OCI-LY3 (cell line): ENCODE data around the gene IL1A.

Experiments used
- H2AFZ ChIP-seq: fragments of 200-600, 300-600 bp; shearing (Covaris generic); 2 replicates; pipeline ENCODE4 v1.6.0; 2014; ENCODE audit warnings: antibody characterized with exemption, low read depth, low read length
- H3K27ac ChIP-seq: fragments of 200-600, 300-600 bp; sonication (generic); 2 replicates; pipeline ENCODE4 v1.5.1; 2014; ENCODE audit warnings: mild to moderate bottlenecking, low read length, moderate library complexity, mixed read lengths
- H3K27me3 ChIP-seq: fragments of 200-600, 300-600 bp; sonication (generic); 2 replicates; pipeline ENCODE4 v1.6.1; 2014; ENCODE audit warnings: low read depth, low read length, mixed read lengths
- H3K36me3 ChIP-seq: fragments of 200-600, 300-600 bp; sonication (generic); replicated peaks from 2 replicates; pipeline ENCODE3; 2014; ENCODE audit warnings: low read depth, low read length, mixed read lengths
- H3K4me1 ChIP-seq: fragments of 300-600, 200-600 bp; sonication (generic); 2 replicates; pipeline ENCODE4 v1.6.1; 2014; ENCODE audit warnings: low read length, mixed read lengths
- H3K4me2 ChIP-seq: fragments of 200-600, 300-600 bp; sonication (generic); 2 replicates; pipeline ENCODE4 v1.6.1; 2014; ENCODE audit warnings: low read length, mixed read lengths
- H3K4me3 ChIP-seq: fragments of 300-600, 200-600 bp; sonication (generic); 2 replicates; pipeline ENCODE4 v1.5.1; 2014; ENCODE audit warnings: antibody characterized with exemption, mild to moderate bottlenecking, low read length, moderate library complexity
- H3K79me2 ChIP-seq: fragments of 300-600, 200-600 bp; shearing (Covaris generic); 2 replicates; pipeline ENCODE4 v1.6.1; 2014; ENCODE audit warnings: mild to moderate bottlenecking, low read length, mixed read lengths
- H3K9ac ChIP-seq: fragments of 300-600, 200-600 bp; shearing (Covaris generic); 2 replicates; pipeline ENCODE4 v1.6.0; 2014; ENCODE audit warnings: mild to moderate bottlenecking, low read length, moderate library complexity
- H3K9me3 ChIP-seq: fragments of 200-600, 300-600 bp; shearing (Covaris generic); 2 replicates; pipeline ENCODE4 v1.6.1; 2014; ENCODE audit warnings: low read length, mixed read lengths; ENCODE audit not compliant: insufficient read depth
- H4K20me1 ChIP-seq: fragments of 200-600, 300-600 bp; sonication (generic); 2 replicates; pipeline ENCODE4 v1.6.1; 2016; ENCODE audit warnings: low read length, mixed read lengths; ENCODE audit not compliant: insufficient read depth
- CTCF ChIP-seq: fragments of 200-600, 300-600 bp; sonication (generic); IDR thresholded peaks from 2 replicates; pipeline ENCODE4 v1.5.1; 2014; ENCODE audit warnings: antibody characterized with exemption, low read length, low read depth
- EZH2phosphoT487 ChIP-seq: fragments of 200-600 bp; shearing (Covaris generic); IDR thresholded peaks from 2 replicates; pipeline ENCODE4 v1.6.1; 2018; ENCODE audit warnings: antibody characterized with exemption, mixed run types, low read depth

The IL1A gene

GRCh38 chr2:112803691-112804521, 19.6 kb upstream of the IL1A start:
- Histone ChIP-seq H3K9ac (no peak overlapping the region), H3K27ac (peak overlapping the region; percentile 77), H4K20me1 (no peaks in the 10 kb centered on the region), H3K4me2 (peak overlapping the region; percentile 55), H2AFZ (no peak overlapping the region), H3K9me3 (peaks cover 10% of the 10 kb centered on the region), H3K79me2 (no peaks in the 10 kb centered on the region), H3K27me3 (no peaks in the 10 kb centered on the region), H3K4me3 (peak overlapping the region; percentile 9), H3K36me3 (no peaks in the 10 kb centered on the region), H3K4me1 (peaks cover 50% of the 10 kb centered on the region)
- no peak for TF ChIP-seq CTCF
- TF ChIP-seq EZH2phosphoT487, result no peak

GRCh38 chr2:112800881-112801583, 16.7 kb upstream of the IL1A start:
- H3K27ac ChIP-seq, result no peak overlapping the region
- no peak overlapping the region for H2AFZ ChIP-seq
- no peaks in the 10 kb centered on the region for H4K20me1 ChIP-seq
- H3K4me3 ChIP-seq, result no peak overlapping the region
- no peaks in the 10 kb centered on the region for H3K36me3 ChIP-seq
- H3K4me1 ChIP-seq, result peaks cover 44% of the 10 kb centered on the region
- no peak overlapping the region for H3K4me2 ChIP-seq
- TF ChIP-seq EZH2phosphoT487 (no peak), CTCF (no peak)
- H3K9ac ChIP-seq, result no peak overlapping the region
- no peaks in the 10 kb centered on the region for H3K9me3 ChIP-seq
- H3K79me2 ChIP-seq, result no peaks in the 10 kb centered on the region
- no peaks in the 10 kb centered on the region for H3K27me3 ChIP-seq

GRCh38 chr2:112798979-112799975, 15.0 kb upstream of the IL1A start:
- H3K4me1 ChIP-seq, result peaks cover 43% of the 10 kb centered on the region
- H3K79me2 ChIP-seq, result no peaks in the 10 kb centered on the region
- no peaks in the 10 kb centered on the region for H4K20me1 ChIP-seq
- H2AFZ ChIP-seq, result no peak overlapping the region
- peak overlapping the region; percentile 41 for H3K4me2 ChIP-seq
- H3K27ac ChIP-seq, result peak overlapping the region; percentile 60
- H3K27me3 ChIP-seq, result no peaks in the 10 kb centered on the region
- H3K36me3 ChIP-seq, result no peaks in the 10 kb centered on the region
- no peak overlapping the region for H3K4me3 ChIP-seq
- no peaks in the 10 kb centered on the region for H3K9me3 ChIP-seq
- TF ChIP-seq CTCF, result no peak
- no peak for TF ChIP-seq EZH2phosphoT487
- no peak overlapping the region for H3K9ac ChIP-seq
